Hematopoietic multipotent progenitor cell treated with erythropoietin and hydrocortisone succinate and interleukin-3 and kit ligand, for 6 days (in vitro differentiated cells): ENCODE data around the gene NLE1.
"Not testable (repeated sequence)": the region's sequence is repeated elsewhere in the genome, so short reads cannot be mapped to it uniquely, and the experiment has no call there.

ENCODE experiments used
- DNase-seq: peaks from one replicate; pipeline ENCODE4 v3.0.0-alpha.2; 2015

Gene NLE1

DNA sequence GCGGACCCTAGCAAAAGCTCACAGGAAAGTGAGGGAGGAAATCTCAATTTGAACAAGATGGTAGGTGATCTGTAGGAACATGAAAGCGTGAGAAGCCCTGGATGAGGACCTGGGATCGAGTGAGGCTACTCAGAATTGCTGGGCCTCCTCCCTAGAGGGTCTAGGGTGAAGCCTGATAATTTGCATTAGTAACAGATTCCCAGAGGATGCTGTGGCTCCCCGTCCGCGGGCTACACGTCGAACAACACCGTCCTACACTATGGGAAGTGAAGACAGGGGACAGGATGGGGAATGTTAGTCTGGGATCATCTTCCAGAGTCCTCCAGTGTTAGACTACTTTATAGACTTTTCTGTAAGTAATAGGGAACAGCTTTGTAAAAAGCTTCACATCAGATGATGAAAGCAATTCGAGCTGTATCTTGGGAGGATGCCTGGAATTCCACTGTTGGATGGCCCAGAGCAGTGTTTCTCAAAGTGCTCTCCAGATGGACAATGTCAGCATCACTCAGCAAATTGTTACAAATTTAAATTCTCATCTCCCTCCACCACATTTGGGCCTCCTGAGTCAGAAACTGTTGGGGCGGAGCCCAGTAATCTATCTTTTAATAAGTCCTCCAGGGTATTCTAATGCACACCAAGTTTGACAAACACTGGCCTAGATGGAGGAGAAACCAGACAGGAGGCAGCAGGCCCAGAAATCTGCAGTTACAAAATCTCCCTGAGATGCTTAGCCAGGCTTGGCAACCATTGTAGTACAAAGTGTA is 14.2 kb downstream of the NLE1 start:
- no peak for DNase-seq

- no peak for DNase-seq
Measured at GRCh38 chr17:35121315-35121714, 20.8 kb downstream of the NLE1 start, which contains the start of gene FNDC8. Gene FNDC8 (plus strand): TSS chr17:35121615. CDS start chr17:35121694, 79 bp downstream.

DNA sequence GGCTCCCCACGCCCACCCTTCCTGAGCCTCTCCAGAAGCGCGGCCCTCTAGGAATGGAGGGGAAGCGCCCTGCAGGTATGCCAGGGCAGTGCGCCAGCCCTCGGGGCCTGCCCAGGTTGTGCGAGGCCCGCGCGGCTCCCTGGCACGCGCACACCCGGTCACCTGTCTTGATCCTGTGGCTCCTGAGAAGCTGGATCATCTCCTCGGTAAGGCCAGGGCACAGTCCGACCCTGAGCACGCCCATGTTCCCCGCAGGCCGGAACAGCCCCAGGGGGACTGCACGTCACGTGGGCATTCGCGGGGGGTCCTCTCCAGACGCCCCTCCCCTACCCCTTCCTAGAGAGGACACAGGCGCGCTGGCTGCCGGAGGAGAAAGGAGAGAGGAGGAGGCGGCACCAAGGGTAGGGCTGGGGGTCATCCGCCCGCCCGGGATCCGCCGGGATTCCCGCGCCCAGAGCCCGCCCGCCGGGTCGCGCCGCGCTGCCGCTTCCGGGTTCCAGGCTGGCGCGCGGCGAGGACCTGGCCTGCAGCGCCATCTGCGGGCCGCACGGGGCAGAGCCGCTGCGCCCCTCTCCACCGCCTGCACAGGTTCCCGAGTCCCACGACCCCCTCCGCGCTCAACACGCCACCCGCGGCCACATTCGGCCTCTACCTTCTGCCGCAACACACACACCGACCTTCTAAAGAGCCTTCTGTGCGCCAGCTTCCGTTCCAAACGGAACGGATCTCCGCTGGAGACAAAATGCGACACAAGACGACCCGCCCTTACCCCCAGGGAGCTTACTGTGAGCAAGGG is 22.5 kb downstream of the NLE1 start, which contains the start of gene RAD51D:
Gene RAD51D, minus strand, starts transcription at position 491 of the 796 bp plus-strand sequence. Its CDS starts 247 bp downstream, at position 244.
- peak; percentile 88 for DNase-seq

- peak; percentile 73 for DNase-seq
Measured at GRCh38 chr17:35117984-35118383, 24.1 kb downstream of the NLE1 start.

DNA sequence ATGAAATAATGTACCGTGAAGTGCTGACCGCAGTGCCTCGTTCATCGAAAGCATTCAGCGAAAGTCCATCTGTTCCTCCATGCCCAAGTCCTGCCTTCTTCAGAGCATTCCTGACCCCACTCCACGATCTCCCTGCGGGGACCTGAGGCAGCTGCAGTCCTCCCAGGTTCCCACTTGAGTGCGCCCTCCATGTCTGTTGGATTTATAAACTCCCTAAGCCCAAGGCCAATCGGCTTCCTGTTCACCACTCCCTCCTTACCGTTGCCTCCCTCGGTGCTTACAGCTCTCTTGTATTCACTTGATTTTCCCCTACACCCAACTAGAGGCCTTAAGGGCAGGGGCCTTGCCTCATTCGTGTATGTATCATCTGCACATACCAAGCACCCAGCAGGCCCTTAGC is 25.3 kb downstream of the NLE1 start:
- DNase-seq: no peak

GRCh38 chr17:35110791-35111190 is 31.3 kb downstream of the NLE1 start:
- not testable (repeated sequence) for DNase-seq

DNA sequence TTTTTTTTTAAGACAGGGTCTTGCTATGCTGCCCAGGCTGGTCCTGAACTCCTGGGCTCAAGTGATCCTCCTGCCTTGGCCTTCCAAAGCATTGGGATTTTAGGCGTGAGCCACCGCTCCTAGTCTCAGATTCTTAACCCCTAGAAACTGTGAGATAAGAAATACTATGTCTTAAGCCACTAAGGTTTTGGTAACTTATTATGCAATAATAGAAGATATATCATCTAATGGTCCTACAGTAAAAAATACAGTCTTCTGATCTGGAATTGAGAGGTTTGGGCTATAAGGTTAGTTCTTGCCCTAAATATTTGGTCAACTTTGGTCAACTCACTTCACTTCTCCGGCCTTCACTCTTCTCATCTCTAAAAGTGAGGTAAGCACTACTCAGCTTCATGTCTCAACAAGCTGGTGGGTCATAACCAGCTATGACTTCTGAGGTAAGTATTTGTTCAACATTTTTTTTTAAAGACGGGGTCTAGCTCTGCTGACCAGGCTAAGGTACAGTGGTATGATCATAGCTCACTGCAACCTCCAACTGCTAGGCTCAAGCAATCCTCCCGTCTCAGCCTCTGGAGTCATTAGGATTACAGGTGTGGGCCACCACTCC is 37.2 kb downstream of the NLE1 start:
- no peak for DNase-seq

DNA sequence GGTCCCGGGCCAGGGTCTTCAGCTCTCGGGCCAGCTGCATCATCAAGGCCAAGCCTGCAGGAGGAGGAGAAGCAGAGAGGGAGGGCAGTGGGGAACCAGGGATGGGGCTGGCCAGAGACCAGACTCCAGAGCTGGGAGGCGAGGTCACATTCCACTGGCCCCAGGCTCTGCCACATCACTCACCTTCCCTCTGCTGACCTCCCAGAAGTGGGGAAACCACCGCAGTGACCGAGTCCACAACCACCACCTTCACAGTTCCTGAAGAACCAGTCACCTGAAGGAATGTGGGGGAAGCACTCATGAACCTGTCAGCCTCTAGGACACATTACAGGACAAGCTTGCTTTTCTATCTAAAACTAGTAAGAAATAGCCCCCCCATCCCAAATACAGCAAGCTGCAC is 38.8 kb downstream of the NLE1 start:
- DNase-seq: no peak

DNA sequence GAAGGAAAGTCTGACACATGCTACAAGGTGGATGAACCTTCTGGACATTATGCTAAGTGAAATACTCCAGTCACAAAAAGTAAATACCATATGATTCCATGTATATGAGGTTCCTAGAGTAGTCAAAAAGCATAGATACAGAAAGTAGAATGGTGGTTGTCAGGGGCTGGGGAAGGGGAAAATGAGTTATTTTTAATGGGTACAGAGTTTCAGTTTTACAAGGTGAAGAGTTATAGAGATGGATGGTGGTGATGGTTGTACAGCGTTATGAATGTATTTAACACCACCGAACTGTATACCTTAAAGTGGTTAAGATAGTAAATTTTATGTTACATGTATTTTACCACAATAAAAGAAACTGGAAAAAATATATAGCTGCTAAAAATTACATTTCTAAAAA is 40.4 kb downstream of the NLE1 start:
- DNase-seq: no peak

- no peak for DNase-seq
Measured at GRCh38 chr17:35101036-35101435, 41.1 kb downstream of the NLE1 start.

DNA sequence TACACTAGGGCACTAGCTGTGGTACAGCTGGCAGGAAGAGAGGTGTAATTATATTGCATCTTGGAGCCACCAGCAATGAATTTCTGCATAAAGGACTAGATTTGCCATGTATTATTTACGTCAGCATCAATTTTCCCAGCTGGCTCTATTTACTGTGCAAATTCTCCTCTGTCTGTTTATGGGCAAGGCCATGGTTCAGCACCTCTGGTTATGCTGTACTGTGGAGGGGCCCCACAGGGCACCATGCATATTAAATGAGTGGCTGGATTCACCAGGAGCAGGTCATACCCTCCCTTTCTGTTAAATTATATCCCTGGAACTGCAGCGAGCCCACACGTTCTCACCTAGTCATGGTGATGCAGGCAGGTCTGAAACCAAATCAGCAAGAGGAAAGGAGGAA is 42.2 kb downstream of the NLE1 start:
- DNase-seq: no peak

DNA sequence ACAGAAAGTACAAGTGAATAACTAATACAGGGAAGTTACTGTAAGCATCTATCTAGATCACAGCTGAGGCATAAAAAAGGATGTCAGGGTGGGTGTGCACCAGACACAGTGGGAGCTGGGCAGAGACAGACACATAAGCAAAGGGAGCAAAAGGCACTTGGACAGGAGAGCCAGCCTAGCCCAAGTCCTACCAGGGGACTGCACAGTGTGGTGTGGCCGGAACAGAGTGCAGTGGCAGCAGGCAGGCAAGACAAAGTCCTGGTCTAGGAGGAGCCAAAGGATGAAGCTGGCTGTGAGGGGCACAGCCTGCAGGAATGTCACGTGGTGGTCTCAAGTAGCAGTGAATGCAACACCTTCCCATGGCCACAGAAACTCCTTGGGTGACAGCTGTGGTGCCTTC is 44.3 kb downstream of the NLE1 start:
- no peak for DNase-seq

DNA sequence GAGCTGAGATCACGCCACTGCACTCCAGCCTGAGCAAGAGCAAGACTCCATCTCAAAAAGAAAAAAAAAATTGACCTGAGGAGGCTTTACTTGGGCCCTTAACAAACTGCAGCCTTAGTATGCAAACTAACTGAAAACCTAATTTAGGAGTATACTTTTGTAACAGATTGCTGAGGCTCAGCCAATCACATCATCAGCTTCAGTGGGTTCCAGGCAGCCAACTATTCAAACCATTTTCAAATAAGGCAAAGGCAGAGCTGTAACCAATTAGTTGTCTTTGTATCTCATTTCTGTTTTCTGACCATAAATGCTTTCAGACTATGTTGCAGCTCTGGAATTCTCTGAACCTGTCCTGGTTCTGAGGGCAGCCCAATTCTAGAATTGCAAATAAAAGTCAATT is 46.4 kb downstream of the NLE1 start:
- DNase-seq: no peak

- DNase-seq: no peak
Measured at GRCh38 chr17:35094902-35095301, 47.2 kb downstream of the NLE1 start.

DNA sequence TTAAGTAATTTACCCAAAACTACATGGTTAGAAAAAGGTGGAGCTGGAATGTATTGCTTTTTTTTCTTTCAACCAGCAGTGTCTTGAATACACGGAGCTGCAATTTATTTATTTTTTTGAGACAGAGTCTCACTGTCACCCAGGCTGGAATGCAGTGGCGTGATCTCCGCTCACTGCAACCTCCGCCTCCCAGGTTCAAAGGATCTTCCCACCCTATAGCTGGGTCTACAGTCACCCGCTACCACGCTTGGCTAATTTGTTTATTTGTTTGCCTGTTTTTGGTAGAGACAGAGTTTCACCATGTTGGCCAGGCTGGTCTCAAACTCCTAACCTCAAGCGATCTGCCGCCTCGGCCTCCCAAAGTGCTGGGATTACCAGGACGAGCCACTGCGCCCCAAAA is 51.4 kb downstream of the NLE1 start:
- DNase-seq: not testable (repeated sequence)

- peak; percentile 75 for DNase-seq
Measured at GRCh38 chr17:35089586-35090296, 52.4 kb downstream of the NLE1 start.

GRCh38 chr17:35088881-35089585 is 53.1 kb downstream of the NLE1 start:
- DNase-seq: peak; percentile 91

DNA sequence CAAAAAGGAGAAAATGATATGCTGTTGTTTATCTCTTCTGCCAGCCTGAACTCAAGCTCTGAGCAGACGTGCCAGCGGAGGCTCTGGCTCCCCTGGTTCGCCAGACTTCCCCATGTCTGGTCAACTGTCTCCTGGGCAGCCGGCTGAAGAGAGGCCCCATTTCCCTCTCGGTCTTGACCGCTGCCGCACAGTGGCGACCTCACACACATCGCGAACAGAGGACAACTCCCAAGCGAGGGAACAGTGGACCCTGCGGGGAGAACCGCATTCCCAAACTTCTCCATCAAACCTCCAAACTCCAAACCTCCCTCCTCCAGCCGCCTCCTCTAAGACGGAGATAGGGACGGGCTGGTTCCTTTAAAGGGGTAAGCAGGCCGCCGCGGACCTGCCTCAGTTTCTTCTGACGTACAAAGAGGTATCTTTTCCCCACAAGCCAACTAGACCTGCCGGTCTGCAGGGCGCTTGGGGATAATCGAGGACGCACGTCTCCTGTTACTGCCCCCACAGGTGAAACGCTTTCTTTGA is 53.7 kb downstream of the NLE1 start:
- DNase-seq: peak; percentile 49

DNA sequence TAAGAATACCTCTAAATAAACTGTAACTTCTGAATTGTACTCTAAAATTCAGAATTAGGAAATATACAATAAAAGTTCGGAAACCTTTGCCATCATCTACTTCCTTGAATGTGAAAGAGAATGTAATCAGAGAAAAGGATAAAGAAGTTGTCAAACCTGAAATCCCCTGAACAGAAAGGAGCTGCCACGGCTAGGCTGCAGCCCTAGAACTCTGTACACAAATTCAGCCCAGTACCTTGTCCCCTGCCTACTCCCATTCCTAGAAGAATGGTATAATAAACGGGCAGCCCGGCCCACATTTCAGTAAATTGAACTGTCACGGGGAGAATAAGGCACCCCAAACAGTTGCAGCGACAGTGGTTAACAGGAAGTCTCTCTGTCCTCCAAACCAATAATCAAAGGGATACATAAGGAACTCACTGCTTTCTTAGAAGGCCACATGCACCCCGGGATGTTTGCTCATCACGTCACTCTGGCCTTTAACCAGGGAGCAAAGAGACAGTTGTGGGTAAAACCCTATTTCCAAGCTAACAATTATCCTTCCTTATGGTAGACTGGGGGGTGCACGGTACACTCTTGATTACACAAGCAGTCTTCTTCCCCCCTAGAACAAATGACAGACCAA is 54.3 kb downstream of the NLE1 start:
- DNase-seq: peak; percentile 76

- DNase-seq: no peak
Measured at GRCh38 chr17:35086931-35087573, 55.1 kb downstream of the NLE1 start.

DNA sequence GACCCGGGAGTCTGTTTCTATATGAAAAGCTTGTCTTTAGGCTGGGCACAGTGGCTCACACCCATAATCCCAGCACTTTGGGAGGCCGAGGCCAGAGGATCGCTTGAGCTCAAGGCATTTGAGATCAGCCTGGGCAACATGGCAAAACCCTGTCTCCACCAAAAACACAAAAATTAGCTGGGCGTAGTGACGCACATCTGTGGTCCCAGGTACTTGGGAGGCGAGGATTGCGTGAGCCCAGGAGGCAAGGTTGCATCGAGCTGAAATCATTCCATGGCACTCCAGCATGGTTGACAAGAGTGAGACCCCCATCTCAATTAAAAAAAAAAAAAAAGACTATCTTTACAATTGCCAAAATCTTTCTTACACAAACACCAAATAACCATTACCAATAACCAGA is 55.9 kb downstream of the NLE1 start:
- no peak for DNase-seq
